A673 (cell line): Measurements from ENCODE around the gene EPHB3.

Experiments
- CTCF ChIP-seq: fragments of 300-800, 200-600 bp; sonication (generic); conservative IDR thresholded peaks from 2 replicates; pipeline ENCODE4 v1.5.1; 2017; ENCODE audit warnings: low read depth, mild to moderate bottlenecking, antibody characterized with exemption, low read length, moderate library complexity, mixed read lengths
- EZH2 ChIP-seq: fragments of 200-600 bp; sonication (generic); IDR thresholded peaks from 2 replicates; pipeline ENCODE4 v1.6.1; 2017; ENCODE audit warnings: borderline replicate concordance, low read depth, mild to moderate bottlenecking, mixed read lengths, antibody characterized with exemption, low read length; ENCODE audit not compliant: poor library complexity, severe bottlenecking

DNA sequence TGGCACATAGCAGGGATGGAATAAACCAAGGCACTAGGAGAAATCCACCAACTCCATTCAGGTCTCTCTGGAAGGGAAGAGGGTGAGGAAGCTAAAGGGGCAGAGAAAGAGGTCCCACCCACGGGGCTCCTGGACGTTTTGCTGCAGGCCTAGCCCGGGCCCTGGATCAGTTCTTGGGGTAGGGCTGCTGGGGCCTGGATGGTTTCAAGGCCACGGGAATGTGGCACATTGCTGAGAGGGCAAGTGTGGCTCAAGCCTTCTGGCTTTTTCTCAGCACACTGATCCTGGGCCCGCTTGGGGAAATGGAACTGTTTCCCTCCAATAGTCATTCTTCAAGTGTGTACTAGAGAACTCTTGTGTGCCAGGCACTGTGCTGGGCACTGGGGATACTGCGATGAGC is 24.0 kb downstream of the EPHB3 start:
- TF ChIP-seq CTCF, result no peak
- no peak for TF ChIP-seq EZH2
